A673 (cell line): ENCODE measurements around the gene ADGRL1. TPM values are rescaled to one million over a fixed set of nuclear protein-coding genes. Genes with fewer than 3 reads are reported as not detected.
"Not testable (repeated sequence)": the region's sequence is repeated elsewhere in the genome, so short reads cannot be mapped to it uniquely, and the experiment has no call there.

Experiments
- BruUV-seq: library from RNA; stranded (reverse); fragments of 400-500 nt; replicated peaks from 2 replicates; lab custom pipeline; 2021; lab: Mats Ljungman, UMichigan
- CTCF ChIA-PET: fragments of 300-600 bp; sonication (Branson Sonifier 250); formaldehyde crosslinking; loops from one replicate; lab custom pipeline; 2022; ENCODE audit warnings: antibody characterized with exemption; lab: Charles Lee
- POLR2A ChIA-PET: fragments of 300-600 bp; sonication (Branson Sonifier 250); formaldehyde crosslinking; loops from one replicate; lab custom pipeline; 2022; ENCODE audit warnings: antibody characterized with exemption; ENCODE audit not compliant: low non-redundant PET; lab: Charles Lee
- DNase-seq: peaks from one replicate; pipeline ENCODE4 v3.0.0-alpha.2; 2015; ENCODE audit warnings: low spot score
- H3K27ac ChIP-seq: fragments of 200-600 bp; sonication (generic); 2 replicates; pipeline ENCODE4 v1.5.1; 2016; ENCODE audit warnings: mixed run types, low read depth, mild to moderate bottlenecking, mixed read lengths, antibody characterized with exemption, low read length; ENCODE audit not compliant: poor library complexity, severe bottlenecking
- H3K27me3 ChIP-seq: fragments of 200-600 bp; sonication (generic); replicated peaks from 2 replicates; pipeline ENCODE4 v1.6.1; 2017; ENCODE audit warnings: mixed run types, low read depth, mild to moderate bottlenecking, mixed read lengths, antibody characterized with exemption, low read length; ENCODE audit not compliant: insufficient read depth, poor library complexity
- H3K36me3 ChIP-seq: fragments of 200-600 bp; sonication (generic); 2 replicates; pipeline ENCODE4 v1.6.1; 2016; ENCODE audit warnings: mixed run types, mild to moderate bottlenecking, mixed read lengths, antibody characterized with exemption, low read length; ENCODE audit not compliant: insufficient read depth, poor library complexity, severe bottlenecking
- H3K4me1 ChIP-seq: fragments of 200-600 bp; sonication (generic); 2 replicates; pipeline ENCODE4 v1.6.1; 2017; ENCODE audit warnings: mixed run types, mild to moderate bottlenecking, mixed read lengths, antibody characterized with exemption, low read length; ENCODE audit not compliant: insufficient read depth, poor library complexity, severe bottlenecking
- H3K4me3 ChIP-seq: fragments of 200-600 bp; sonication (generic); 2 replicates; pipeline ENCODE4 v1.5.1; 2016; ENCODE audit warnings: low read depth, mixed run types, mild to moderate bottlenecking, mixed read lengths, low read length; ENCODE audit not compliant: poor library complexity, severe bottlenecking
- H3K9me3 ChIP-seq: fragments of 200-600 bp; sonication (generic); 2 replicates; pipeline ENCODE4 v1.6.1; 2016; ENCODE audit warnings: mixed run types, low read depth, mild to moderate bottlenecking, mixed read lengths, antibody characterized with exemption, low read length; ENCODE audit not compliant: poor library complexity, severe bottlenecking
- CTCF ChIP-seq: fragments of 300-800, 200-600 bp; sonication (generic); conservative IDR thresholded peaks from 2 replicates; pipeline ENCODE4 v1.5.1; 2017; ENCODE audit warnings: low read depth, mild to moderate bottlenecking, antibody characterized with exemption, low read length, moderate library complexity, mixed read lengths
- EZH2 ChIP-seq: fragments of 200-600 bp; sonication (generic); IDR thresholded peaks from 2 replicates; pipeline ENCODE4 v1.6.1; 2017; ENCODE audit warnings: borderline replicate concordance, low read depth, mild to moderate bottlenecking, mixed read lengths, antibody characterized with exemption, low read length; ENCODE audit not compliant: poor library complexity, severe bottlenecking
- intact Hi-C: fragments of 100-400 bp; cut with micrococcal nuclease; formaldehyde crosslinking; loops from one replicate; pipeline ENCODE4 v1.10.0; 2022; ENCODE audit not compliant: unreplicated experiment
- total RNA-seq: library from RNA; stranded (reverse); gene quantifications from 2 replicates; pipeline ENCODE4 v1.2.3, GENCODE V29; 2021

ADGRL1 gene
- total RNA-seq, 1 experiment from 2014 or later = 66.1 TPM

GRCh38 chr19:14196105-14196504, 9.9 kb downstream of the ADGRL1 start:
- CTCF ChIA-PET = not testable (repeated sequence)

GRCh38 chr19:14195216-14195615, 10.8 kb downstream of the ADGRL1 start:
- BruUV-seq, H3K4me1 ChIP-seq, H3K9me3 ChIP-seq, H3K36me3 ChIP-seq, DNase-seq, POLR2A ChIA-PET, CTCF ChIA-PET, H3K27ac ChIP-seq, H3K27me3 ChIP-seq, H3K4me3 ChIP-seq: not testable (repeated sequence)
- intact Hi-C loops = loop anchor here (5.0 kb wide), 1 partner anchor 152 kb away; no protein-coding TSS in a partner anchor

More at GRCh38 chr19:14196105-14196504, 9.9 kb downstream of the ADGRL1 start:
- H3K4me3 ChIP-seq, H3K36me3 ChIP-seq, H3K4me1 ChIP-seq, H3K27ac ChIP-seq, POLR2A ChIA-PET, H3K9me3 ChIP-seq, BruUV-seq, H3K27me3 ChIP-seq: not testable (repeated sequence)
- peak; percentile 66 for DNase-seq
- TF ChIP-seq CTCF = peak; percentile 62
- intact Hi-C loops = loop anchor here (5.0 kb wide), 1 partner anchor 151 kb away; no protein-coding TSS in a partner anchor

GRCh38 chr19:14189415-14189814, 16.6 kb downstream of the ADGRL1 start:
- TF ChIP-seq CTCF = no peak
- TF ChIP-seq EZH2 = no peak
- ChIA-PET POLR2A (no interaction called here), CTCF (interaction anchor here (0.7 kb wide), 1 partner anchor 150 kb away, joined by 14 read pairs; no protein-coding TSS in a partner anchor)
- H3K4me3 ChIP-seq = no peak overlapping the region
- H3K36me3 ChIP-seq = no peaks in the 10 kb centered on the region
- intact Hi-C loops = no loop called here
- peaks cover 5% of the 10 kb centered on the region for H3K4me1 ChIP-seq
- H3K27ac ChIP-seq = no peak overlapping the region
- no peaks in the 10 kb centered on the region for H3K9me3 ChIP-seq
- no peak for DNase-seq
- H3K27me3 ChIP-seq = no peaks in the 10 kb centered on the region
- no TSS peak for BruUV-seq

- H3K9me3 ChIP-seq, H3K4me3 ChIP-seq, H3K27me3 ChIP-seq, intact Hi-C loops, BruUV-seq, DNase-seq, H3K27ac ChIP-seq, POLR2A ChIA-PET, CTCF ChIA-PET, H3K36me3 ChIP-seq: not testable (repeated sequence)
- H3K4me1 ChIP-seq = peaks cover 18% of the 10 kb centered on the region
Observed at GRCh38 chr19:14188086-14188485, 17.9 kb downstream of the ADGRL1 start.
